Activated CD4-positive, alpha-beta T cell treated with anti-CD3 and anti-CD28 coated beads for 24 hours (primary cell): ENCODE data around the gene STARD5.

ENCODE experiments used
- DNase-seq, 2 donors: peaks; one replicate each; pipeline ENCODE4 v3.0.0-alpha.2; 2020; ENCODE audit warnings: low read depth in 2 of 2

Gene STARD5

GRCh38 chr15:81293728-81294515, 30.0 kb downstream of the STARD5 start:
- peak; percentile 60 to 68 for DNase-seq

GRCh38 chr15:81292523-81293001, 31.4 kb downstream of the STARD5 start:
- peak in 1 of 2 donors; percentile 33 for DNase-seq

GRCh38 chr15:81291916-81292522, 31.9 kb downstream of the STARD5 start:
- no peak for DNase-seq

- DNase-seq = no peak
These were observed 34.0 kb downstream of the STARD5 start for GRCh38 chr15:81289910-81290309.

- DNase-seq = no peak
These were observed 35.3 kb downstream of the STARD5 start for GRCh38 chr15:81288616-81289015.

- no peak for DNase-seq
These were observed 35.9 kb downstream of the STARD5 start for GRCh38 chr15:81288040-81288439.

GRCh38 chr15:81286621-81287121, 37.3 kb downstream of the STARD5 start:
- no peak for DNase-seq

- no peak for DNase-seq
These were observed 38.5 kb downstream of the STARD5 start for GRCh38 chr15:81285461-81285860.

- DNase-seq = no peak
These were observed 39.5 kb downstream of the STARD5 start for GRCh38 chr15:81284256-81285031.

- no peak for DNase-seq
These were observed 41.0 kb downstream of the STARD5 start for GRCh38 chr15:81282911-81283310.

GRCh38 chr15:81282606-81282895, 41.4 kb downstream of the STARD5 start:
- no peak for DNase-seq

- no peak for DNase-seq
These were observed 42.0 kb downstream of the STARD5 start for GRCh38 chr15:81281766-81282605.

GRCh38 chr15:81281456-81281735, 42.5 kb downstream of the STARD5 start:
- no peak for DNase-seq

GRCh38 chr15:81280696-81281455, 43.1 kb downstream of the STARD5 start:
- no peak for DNase-seq

GRCh38 chr15:81279621-81280485, 44.1 kb downstream of the STARD5 start:
- no peak for DNase-seq

- no peak for DNase-seq
These were observed 45.5 kb downstream of the STARD5 start for GRCh38 chr15:81278306-81279029.

GRCh38 chr15:81277851-81278250, 46.1 kb downstream of the STARD5 start:
- DNase-seq = no peak

- no peak for DNase-seq
These were observed 47.0 kb downstream of the STARD5 start for GRCh38 chr15:81276967-81277366.

- DNase-seq = no peak
These were observed 48.1 kb downstream of the STARD5 start for GRCh38 chr15:81275711-81276392.
